ENCODE results near the gene DFFB.

The DFFB gene

DNA sequence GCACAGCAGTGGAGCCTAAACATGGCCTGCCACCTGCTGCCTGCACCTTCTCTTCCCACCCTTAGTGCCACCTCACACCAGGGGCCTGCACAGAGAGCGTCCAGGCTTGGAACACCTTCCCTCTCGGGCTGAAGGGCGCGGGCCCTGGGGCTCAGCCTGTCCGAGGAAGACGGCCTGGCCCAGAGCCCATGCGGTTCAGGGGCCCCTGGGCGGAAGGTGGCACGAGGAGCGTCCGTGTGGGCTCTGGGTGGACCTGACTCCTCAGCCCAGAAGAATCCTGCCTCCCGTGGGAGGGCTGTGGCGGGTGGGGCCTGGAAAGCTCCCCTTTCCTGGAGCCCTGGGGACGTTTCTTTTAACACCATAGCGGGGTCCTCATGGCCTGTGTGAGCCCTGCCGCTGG, 19.4 kb downstream of the DFFB start:
- no peak for DNase-seq

DNA sequence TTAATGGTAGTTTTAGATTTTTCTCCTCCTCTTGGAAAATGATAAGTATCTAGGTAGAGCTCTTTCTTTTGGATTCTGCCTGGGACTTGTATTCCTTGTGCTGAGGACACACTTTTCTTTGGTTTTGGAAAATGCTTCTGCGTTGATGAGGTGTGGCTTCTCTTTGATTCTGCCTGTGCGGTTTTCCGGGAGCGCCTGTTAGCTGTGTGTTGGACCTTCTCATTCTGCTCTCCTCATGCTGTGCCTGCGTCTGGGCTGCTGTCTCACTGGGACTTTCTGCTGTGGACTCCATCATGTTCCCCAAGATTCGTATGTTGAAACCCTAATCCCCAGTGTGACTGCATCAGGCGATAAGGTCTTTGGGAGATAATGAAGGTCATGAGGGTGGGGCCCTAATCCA, 21.8 kb downstream of the DFFB start:
- no peak for DNase-seq

DNA sequence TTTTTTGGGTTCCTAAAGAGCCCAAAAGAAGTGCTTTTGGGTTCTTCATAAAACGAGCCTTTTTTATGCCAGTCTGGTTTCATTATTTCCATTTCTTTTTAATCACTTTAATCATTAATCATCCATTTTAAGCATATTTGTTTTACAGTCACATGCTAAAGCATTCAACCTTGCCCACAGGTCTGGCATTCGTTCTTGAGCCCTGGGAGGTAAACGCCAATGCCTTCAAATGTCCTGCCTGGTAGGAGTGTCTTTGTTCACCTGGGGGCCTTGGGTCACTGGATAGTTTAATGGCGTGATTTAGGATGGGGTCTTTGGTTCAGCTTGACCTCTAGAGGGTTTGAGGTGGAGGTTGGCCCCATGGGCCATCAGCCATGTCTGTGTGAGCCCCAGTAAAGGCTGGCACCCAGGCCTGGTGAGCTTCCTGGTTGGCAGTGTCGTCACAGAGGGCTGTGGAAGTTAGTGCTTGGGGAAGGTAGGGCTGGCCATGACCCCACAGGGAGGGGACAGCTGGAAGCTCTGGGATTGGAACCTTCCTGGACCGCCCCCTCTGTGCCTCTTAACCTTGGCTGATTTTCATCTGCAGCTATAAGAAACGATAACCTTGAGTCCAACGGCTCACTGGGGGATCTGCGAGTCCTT, 22.6 kb downstream of the DFFB start:
- DNase-seq, result no peak

DNA sequence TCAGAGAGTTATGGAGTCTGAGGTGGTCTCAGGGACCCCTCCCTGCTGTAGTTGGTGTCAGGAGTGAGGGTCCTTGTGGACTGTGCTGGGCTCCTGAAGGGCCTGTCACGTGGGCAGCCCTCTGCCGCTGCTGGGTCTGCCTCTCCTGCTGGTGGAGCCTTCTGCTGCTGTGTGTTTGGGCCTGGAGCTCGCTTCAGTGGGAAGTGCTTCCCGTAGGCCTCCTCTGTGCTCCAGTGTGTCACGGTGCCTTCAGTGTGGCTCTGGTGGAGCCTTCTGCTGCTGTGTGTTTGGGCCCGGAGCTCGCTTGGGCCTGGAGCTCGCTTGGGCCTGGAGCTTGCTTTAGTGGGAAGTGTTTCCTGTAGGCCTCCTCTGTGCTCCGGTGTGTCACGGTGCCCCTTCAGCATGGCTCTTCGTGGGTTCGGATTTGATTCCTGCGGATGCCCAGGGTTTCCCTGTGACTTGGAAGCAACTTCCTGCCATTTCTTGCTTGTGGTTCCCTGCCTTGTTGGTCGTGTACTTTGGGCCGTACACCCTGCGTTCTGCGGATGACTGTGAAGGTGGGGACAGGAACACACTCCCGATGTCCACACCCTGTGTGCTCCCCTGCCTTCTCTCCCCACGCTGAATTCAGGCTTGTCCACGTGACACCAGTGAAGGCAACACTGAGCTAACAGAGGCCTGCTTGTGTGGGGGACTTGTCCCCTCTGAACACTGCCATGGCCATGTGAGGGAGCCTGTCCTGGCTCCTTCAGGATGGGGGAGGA, 23.3 kb downstream of the DFFB start:
- DNase-seq, result no peak

DNA sequence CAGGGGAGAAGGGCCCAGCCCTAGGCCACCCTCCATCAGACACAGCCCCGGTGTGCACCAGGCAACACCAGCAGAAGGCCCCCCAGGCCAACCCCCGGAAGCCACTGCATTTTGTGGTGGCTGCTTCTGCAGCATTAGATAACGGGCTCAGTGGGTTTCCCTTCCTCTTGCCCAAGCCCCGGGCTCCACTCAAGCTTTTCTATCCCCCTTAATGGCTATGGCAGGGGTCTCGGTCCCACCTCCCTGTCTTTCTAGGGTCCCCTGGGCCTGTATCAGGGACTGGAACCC, 23.9 kb downstream of the DFFB start:
- DNase-seq, result no peak

DNA sequence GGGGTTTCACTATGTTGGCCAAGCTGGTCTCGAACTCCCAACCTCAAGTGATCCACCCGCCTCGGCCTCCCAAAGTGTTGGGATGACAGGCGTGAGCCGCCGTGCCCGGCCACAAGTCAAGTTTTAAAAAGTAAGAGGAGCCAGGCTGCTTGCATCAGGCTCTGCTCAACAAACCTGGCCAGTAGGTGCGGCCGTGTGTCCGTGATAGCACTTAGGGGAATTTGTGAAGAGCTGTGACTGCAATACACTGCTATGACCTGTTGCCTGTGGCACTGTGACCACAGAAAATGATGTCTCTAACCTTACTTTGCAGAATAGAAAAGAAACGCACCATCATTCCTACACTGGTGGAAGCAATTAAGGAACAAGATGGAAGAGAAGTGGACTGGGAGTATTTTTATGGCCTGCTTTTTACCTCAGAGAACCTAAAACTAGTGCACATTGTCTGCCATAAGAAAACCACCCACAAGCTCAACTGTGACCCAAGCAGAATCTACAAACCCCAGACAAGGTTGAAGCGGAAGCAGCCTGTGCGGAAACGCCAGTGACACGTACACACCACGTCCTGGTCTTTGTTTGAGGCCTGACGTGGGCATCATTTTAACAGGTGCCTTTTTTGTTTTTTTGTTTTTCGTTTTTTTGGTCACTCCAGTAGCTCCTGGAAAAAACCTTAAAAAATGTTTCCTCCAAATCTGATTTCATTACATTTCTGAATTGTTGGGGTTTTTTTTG, 26.1 kb downstream of the DFFB start:
- no peak for DNase-seq

DNA sequence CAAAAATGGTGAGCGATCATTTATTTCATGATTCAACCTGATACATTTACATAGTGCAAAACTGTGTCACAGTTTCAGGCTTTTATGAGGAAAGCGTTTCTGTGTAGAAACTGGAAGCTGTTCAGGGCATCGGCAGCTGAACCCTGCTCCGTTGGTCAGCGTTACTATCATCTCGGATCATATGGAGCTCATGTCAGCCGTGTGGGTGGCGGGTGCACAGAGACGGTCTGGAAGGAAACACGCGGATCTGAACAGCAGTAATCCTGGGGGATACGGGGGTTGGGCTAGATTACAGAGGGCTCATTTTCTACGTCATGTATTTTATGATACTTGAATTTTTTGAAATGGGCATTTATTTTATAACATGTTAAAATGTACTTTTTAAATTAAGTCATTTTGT, 27.7 kb downstream of the DFFB start:
- no peak for DNase-seq

DNA sequence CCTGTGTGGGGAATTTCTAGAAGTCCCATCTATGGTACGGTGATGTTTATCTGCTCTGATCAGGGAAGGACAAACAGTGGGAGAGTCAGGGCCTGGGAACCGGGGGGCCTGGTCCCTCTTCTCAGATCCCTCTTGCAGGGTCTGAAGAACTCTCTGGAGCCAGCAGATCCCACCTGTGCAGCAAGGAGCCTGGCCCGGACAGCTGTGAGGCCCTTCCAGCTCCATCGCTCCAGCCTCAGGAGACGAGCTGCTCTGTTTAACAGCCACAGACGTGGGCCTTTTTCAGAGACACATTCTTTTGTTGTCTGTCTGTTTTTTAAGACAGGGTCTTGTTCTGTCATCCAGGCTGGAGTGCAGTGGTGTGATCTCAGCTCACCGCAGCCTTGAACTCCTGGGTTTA, 28.3 kb downstream of the DFFB start:
- DNase-seq, result no peak

DNA sequence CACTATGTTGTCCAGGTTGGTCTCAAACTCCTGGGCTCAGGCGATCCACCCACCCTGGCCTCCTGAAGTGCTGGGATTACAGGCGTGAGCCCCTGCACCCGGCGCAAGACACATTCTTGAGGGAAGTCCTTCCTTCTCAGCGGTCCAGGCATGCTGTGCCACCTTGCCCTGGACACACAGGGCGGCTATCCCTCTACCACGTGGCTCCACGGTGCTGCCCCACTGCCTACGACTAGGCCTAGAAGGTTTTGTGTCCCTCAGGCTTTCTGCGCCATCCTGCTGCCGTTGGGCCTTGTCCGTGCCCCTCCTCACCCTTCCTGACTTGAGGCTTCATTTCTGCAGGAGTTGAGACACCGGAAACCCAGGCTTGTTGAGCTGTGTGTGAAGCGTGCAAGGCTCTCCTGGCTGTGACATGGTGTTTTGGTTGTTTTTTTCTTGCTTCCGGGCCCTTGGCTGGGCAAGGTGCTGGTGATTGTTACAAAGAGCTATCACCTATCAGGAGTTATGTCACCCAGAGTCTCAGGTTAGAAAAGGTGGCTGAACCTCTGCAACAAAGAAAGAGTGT, 28.9 kb downstream of the DFFB start:
- DNase-seq, result no peak

DNA sequence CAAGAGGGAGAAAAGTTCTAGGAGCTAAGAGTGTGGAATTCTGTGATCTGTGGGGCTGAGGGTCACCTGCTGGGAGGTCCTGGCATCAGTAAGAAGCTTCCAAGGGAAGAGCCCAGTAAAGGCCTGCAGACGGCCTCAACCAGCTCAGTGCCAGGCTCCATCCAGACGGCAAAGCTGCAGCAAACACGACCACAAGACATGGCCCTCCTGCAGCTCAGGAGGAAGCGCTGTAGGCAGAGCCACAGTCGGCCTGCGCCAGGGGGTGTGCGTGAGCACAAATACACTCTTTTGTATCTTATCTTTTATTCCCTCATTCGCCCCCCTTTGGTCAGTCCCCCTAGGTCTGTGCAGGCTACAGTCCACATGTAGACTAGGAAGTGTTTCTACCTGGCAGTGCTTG, 29.4 kb downstream of the DFFB start:
- DNase-seq, result no peak

DNA sequence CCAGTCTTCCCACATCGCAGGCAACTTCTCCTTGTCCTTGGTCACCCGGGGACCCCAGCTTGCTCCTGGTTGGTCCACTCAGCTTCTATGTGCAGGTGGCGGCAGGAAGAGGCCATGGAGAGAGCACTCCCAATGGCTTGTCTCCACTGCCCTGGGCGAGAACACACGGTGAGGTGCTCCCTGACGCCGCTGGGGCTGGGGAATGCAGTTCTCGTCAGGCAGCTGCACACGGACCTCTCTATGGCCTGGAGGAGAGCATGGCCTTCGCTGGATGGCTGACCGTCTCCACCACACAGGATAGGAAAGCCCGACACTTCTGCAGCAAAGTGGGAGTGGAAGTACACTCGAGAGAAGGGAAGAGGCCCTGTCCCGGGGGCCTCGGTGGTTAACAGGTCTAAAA, 31.0 kb downstream of the DFFB start:
- no peak for DNase-seq

DNA sequence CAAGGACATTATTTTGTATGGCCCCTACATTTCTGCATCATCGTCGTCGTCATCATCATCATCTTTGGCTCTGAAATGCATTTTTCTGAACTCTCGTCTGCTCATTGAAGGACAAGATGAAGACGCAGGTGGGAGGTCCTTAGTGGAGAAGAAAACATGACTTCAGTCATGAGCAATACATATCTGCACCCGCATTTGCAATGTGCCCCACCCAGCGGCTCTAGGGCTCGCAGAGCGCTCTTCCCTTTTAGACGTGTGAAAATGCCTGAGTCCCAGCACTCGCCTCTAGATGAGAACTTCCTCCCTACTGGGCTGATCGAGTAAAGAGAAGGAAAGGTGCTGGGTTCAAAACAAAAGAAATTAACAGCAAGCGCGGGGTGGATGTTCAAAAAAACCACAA, 32.7 kb downstream of the DFFB start:
- no peak for DNase-seq

DNA sequence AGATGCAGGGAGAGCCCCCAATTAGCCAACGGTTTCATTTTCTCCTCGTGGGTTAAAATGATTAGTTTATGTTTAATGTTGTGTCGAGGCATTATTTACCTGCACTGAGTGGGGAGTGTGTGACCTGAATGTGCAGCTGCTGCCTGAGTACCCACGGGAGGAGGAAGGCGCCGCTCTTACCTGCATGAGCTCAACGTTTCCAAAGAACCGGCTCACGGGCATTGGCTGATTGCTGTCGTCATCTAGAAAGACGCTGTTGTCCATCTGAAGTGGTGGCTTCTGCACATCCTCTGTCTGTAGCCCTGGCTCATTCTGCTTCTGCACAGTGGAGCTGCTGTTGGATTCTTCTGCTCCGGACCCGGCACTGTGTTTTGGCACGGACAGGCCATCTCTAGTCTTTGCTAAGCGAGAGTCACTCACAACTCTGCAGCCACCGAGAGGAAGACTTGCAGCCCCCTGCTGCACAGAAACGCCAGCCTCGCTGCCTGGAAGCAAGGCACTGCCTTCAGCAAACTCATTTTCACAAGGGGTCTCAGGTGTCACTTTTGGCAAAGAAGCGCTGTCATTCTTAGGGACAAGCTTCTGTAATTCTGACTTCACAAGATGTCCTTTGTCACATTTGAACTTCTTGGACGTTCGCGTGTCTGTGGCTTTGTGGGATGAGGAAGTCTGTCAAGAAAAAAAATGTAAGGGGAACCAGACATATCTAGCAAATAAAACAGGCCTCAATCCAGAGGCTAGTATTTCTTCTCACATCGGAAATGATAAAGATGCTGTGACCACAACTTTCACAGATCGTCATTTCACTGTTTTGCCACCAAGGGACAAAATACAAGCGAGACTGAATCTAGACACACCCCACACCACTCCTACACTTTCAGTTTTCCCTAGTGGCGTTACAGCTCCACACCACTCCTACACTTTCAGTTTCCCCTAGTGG, 33.4 kb downstream of the DFFB start:
- DNase-seq, result no peak

DNA sequence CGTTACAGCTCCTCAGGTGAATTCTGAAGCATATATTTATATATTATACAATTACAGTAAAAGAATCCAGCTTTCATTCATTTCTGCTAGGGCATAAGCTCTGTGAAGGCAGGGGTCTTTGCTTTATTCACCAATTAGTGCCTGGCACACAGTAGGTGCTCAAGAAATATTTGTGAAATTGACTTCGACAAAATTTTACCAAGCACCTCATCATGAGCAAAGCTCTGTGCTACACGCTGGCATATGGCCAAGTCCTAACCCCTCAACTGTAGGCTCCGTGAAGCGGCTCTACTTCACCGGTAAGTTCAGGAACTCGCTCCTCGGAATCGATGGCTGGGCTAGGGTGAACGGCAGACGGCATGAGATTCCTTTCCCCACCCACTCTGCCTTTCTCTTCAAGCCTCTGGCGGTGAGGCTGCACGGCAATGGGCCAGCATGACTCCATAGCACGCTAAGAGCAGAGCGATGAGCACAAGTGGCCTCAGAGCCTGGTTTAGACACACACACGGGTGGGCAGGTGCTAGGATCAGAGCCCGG, 34.1 kb downstream of the DFFB start:
- no peak for DNase-seq

DNA sequence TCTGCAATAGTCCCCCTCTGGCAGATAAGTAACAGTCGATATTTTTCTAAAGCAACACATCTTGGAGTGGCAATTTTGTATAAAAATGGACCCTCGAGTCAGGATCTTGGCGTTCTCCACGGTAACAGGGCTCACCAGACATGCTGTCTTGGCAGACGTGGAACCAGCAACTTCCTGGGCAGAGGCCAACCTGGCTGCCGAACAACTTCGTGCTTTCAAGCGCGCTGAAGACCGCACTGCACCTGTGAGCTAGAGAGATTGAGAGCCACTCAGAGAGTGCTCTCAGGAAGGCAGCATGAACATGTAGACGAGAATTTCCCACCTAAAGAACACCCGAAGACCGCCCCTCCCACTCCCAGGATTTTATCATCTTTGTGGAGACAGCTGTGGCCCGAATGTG, 35.5 kb downstream of the DFFB start:
- DNase-seq, result no peak

DNA sequence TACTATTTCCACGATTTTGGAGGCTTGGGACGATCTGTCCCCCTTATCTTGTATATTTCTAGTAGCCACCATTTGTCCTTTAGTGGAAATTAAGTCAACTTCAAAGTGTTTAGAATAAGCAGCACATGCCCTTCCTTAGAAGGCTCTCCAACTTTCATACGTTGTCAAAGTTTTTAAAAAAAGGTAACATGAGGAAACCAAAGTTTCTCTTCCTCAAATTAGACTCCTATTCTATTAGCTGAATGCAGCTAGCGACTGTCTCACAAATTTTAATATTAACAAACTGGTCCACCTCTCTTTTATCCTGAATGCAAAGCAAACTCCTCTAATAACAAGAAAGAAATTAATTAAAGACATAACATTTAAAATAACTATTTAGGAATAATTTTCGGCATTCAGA, 35.9 kb downstream of the DFFB start:
- DNase-seq, result no peak

DNA sequence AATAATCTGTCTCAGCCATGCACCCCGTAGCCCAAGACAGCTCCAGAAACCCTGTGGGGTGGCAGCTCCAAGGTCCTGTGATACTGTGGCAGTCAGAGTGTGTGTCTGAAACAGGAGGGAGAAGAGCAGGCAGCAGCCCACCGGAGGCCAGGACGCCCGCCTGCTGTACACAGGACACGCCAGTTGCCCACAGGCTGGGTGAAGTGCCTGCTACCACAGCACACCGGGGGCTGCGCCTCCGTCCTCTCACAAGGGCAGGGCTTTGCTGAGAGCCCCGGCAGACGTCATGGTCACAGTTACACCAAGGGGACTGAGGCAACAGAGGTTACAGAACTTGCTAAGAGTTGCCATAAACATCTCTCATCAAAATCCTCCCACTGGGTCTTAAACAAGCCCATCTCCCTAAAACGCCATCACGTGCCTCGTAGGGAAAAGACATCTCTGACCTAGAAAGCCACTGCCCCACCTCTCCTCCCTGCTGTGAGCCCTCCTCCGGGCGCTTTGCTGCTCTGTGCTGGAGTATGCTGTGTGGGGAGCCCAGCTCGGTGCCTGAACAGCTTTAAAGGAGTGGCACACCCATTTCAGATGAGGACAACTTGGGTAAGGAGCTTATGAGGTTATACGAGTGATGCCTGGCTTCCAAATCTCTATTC, 37.5 kb downstream of the DFFB start:
- DNase-seq, result no peak

DNA sequence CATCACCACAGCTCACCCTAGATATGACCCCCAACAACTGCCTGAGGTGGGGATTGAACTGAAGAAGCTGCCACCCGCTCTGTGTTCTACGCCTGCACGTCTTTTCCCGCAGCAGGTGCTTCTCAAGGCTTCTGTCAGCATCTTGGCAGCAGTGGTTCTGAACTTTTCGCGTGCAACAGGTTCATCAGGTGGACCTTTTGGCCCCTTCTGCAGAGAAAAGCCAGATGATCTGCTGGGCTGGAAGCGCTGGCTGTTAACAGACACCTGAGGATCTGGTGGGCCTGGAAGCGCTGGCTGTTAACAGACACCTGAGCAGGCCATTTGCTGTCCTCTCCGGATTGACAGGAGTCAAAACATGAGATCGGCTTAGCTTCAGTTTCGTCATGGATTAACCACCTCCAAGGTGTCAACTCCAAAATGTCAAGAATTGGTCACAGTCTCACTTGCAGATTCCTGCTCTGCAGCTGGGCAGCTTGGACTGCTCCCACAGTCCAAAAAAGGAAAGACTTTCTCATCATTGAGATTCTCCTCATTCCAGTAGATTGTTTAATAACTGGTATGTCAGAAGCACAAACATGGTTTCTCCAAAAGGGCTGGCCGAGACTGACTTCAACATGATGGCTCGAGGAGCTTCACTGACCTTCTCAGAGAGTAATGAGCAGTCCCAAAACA, 38.1 kb downstream of the DFFB start:
- DNase-seq, result no peak

DNA sequence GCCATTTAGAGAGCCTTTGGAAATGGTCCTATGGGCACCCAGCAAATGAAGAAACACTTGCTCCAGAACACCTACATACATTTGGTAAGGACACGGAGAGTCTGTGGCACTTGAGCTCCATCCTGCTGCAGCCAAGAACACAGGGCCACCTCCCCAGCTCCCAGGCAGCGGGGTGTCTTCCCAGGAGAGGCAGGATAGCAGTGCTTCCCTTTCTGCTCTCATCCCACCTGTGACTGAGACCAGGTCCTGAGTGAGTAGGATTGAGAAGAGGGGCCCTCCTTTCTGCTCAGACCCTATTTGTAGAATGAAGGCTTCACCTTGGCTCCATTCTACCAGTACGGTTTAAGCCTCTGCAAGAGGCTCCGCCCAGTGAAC, 38.7 kb downstream of the DFFB start:
- DNase-seq, result no peak

DNA sequence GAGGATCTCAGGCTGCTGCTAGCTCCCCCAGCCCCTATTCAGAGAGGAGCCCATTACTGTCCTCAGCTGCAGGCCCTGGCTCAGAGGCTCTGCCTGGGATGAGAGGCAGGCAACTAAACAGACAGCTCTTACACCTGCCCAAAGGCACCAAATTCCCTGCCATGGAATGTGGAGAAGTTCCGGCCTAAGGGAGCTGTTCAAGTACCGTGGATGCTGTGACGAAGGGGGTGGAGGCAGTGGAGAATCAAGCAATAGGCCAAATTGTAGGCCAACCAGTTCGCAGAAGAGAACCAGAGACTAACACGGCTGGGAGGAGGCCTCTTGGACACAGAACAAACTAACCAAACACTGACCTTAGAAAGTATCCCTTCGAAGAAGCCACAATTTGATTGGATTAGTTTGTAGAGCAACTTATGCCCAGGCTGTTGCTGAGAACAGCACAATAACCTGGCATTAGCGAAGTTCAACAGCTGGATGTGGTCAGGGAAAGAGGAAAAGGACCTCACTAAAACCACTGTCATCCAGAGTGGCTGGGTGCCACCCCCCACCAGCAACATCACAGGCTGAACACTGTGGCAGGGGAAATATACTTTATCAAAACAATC, 39.2 kb downstream of the DFFB start:
- no peak for DNase-seq

DNA sequence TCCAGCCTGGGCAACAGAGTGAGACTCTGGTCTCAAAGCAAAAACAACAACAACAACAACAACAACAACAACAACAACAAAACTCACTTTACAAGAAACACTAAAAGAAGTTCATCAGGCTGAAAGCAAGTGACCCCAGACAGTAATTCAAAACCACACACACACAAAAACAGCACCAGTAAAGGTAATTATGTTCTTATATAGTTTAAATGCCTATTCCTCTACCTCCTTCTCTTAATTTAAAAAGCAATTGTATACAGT, 41.1 kb downstream of the DFFB start:
- DNase-seq, result no peak
